Endothelial cell of umbilical vein (primary cell): Measurements from ENCODE around the gene STK17A.

ENCODE experiments used
- EZH2 ChIP-seq: IDR thresholded peaks from 2 replicates; pipeline ENCODE4 v1.6.1; 2012; ENCODE audit warnings: borderline replicate concordance, low read depth, mild to moderate bottlenecking, moderate library complexity, low read length, inconsistent platforms; ENCODE audit not compliant: severe bottlenecking
- JUN ChIP-seq: IDR thresholded peaks from 2 replicates; pipeline ENCODE4 v1.6.1; 2011; ENCODE audit warnings: borderline replicate concordance, low read depth; ENCODE audit not compliant: insufficient read length, insufficient read depth
- MYC ChIP-seq: IDR thresholded peaks from one replicate; pipeline ENCODE4 v1.6.1; 2011; ENCODE audit warnings: mild to moderate bottlenecking, low read depth, low read length
- POLR2A ChIP-seq: IDR thresholded peaks from 2 replicates; pipeline ENCODE4 v1.6.1; 2012; ENCODE audit warnings: low read depth, mild to moderate bottlenecking, control low read depth, low read length
- POLR2AphosphoS5 ChIP-seq: IDR thresholded peaks from 2 replicates; pipeline ENCODE4 v1.6.1; 2012; ENCODE audit warnings: low read depth, mild to moderate bottlenecking, control low read depth, low read length, moderate library complexity; ENCODE audit not compliant: insufficient read depth
- TF ChIP-seq, protein P1 (sequence below), 2 donors: IDR thresholded peaks; 1 replicate in 1 of 2; 2 replicates in 1 of 2; pipeline ENCODE4 v1.5.1; 2011; ENCODE audit warnings: low read length in 2 of 2, mild to moderate bottlenecking in 2 of 2, moderate library complexity in 2 of 2, control low read depth in 1 of 2, inconsistent platforms in 1 of 2, low read depth in 1 of 2; ENCODE audit not compliant: insufficient read depth in 1 of 2; ENCODE audit errors: extremely low read depth in 1 of 2
- TF ChIP-seq, protein P2 (sequence below): IDR thresholded peaks from 2 replicates; pipeline ENCODE4 v1.6.1; 2011; ENCODE audit not compliant: insufficient read depth, insufficient read length

DNA sequence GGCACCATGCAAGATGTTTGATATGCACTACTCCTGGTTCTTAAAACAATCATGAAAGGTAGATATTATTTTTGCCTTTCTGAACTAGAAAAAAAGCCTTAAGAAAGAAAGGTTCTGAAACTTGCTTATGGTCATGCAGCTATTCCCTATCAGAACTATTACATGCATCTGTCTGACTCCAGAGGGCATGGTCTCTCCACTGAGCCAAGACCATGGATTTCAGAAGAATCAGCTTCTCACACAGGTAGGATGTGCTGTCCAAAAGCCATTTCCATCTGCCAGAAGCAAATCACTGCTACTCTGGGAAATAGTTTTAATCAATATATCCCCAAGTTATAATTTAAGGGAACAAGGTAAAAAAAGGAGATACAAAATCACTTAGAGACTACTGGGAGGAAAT is 69.5 kb downstream of the STK17A start:
- TF ChIP-seq, protein P1, sequence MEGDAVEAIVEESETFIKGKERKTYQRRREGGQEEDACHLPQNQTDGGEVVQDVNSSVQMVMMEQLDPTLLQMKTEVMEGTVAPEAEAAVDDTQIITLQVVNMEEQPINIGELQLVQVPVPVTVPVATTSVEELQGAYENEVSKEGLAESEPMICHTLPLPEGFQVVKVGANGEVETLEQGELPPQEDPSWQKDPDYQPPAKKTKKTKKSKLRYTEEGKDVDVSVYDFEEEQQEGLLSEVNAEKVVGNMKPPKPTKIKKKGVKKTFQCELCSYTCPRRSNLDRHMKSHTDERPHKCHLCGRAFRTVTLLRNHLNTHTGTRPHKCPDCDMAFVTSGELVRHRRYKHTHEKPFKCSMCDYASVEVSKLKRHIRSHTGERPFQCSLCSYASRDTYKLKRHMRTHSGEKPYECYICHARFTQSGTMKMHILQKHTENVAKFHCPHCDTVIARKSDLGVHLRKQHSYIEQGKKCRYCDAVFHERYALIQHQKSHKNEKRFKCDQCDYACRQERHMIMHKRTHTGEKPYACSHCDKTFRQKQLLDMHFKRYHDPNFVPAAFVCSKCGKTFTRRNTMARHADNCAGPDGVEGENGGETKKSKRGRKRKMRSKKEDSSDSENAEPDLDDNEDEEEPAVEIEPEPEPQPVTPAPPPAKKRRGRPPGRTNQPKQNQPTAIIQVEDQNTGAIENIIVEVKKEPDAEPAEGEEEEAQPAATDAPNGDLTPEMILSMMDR (IDR thresholded peaks at IDR 0.05; ENCODE audit: extremely low read depth in 1 of 2, insufficient read depth in 1 of 2, low read depth in 1 of 2, low read length in 2 of 2) = no peak
- TF ChIP-seq POLR2A (no peak), POLR2AphosphoS5 (no peak), EZH2 (no peak), MYC (no peak), JUN (no peak)
- TF ChIP-seq, protein P2, sequence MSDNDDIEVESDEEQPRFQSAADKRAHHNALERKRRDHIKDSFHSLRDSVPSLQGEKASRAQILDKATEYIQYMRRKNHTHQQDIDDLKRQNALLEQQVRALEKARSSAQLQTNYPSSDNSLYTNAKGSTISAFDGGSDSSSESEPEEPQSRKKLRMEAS = no peak
